ENCODE results near the gene MRPL53.
"Not testable (repeated sequence)": the region's sequence is repeated elsewhere in the genome, so short reads cannot be mapped to it uniquely, and the experiment has no call there.

The MRPL53 gene

GRCh38 chr2:74481431-74481830 lies 9.0 kb upstream of the MRPL53 start:
- no peak for DNase-seq

- DNase-seq: peak; percentile 12
Measured at GRCh38 chr2:74474899-74475298, 2.4 kb upstream of the MRPL53 start.

- DNase-seq: no peak
Measured at GRCh38 chr2:74474481-74474880, 2.0 kb upstream of the MRPL53 start.

- no peak for DNase-seq
Measured at GRCh38 chr2:74472945-74473258, 422 bp upstream of the MRPL53 start.

GRCh38 chr2:74471332-74472065 lies 981 bp downstream of the MRPL53 start:
- no peak for DNase-seq

- DNase-seq: not testable (repeated sequence)
Measured at GRCh38 chr2:74470742-74471141, 1.7 kb downstream of the MRPL53 start.

- DNase-seq: no peak
Measured at GRCh38 chr2:74464406-74464805, 8.1 kb downstream of the MRPL53 start.

GRCh38 chr2:74462786-74463105 lies 9.7 kb downstream of the MRPL53 start:
- no peak for DNase-seq

GRCh38 chr2:74462054-74462785 lies 10.3 kb downstream of the MRPL53 start:
- no peak for DNase-seq

GRCh38 chr2:74461187-74462053 lies 11.1 kb downstream of the MRPL53 start:
- no peak for DNase-seq

- DNase-seq: not testable (repeated sequence)
Measured at GRCh38 chr2:74460187-74460586, 12.3 kb downstream of the MRPL53 start.

GRCh38 chr2:74459503-74460118 lies 12.9 kb downstream of the MRPL53 start:
- DNase-seq: not testable (repeated sequence)

- DNase-seq: peak; percentile 28
Measured at GRCh38 chr2:74458938-74459363, 13.5 kb downstream of the MRPL53 start.

- peak; percentile 99 for DNase-seq
Measured at GRCh38 chr2:74458132-74458937, 14.1 kb downstream of the MRPL53 start, which contains the start of gene WBP1. WBP1 (plus strand) TSS chr2:74458438; CDS start chr2:74458603, 165 bp downstream.

- peak; percentile 76 for DNase-seq
Measured at GRCh38 chr2:74457549-74458131, 14.8 kb downstream of the MRPL53 start.

GRCh38 chr2:74457129-74457548 lies 15.3 kb downstream of the MRPL53 start:
- no peak for DNase-seq

GRCh38 chr2:74454654-74455511 lies 17.6 kb downstream of the MRPL53 start, which contains the start of gene INO80B:
INO80B (plus strand) TSS chr2:74455087; CDS start chr2:74455117, 30 bp downstream.
- DNase-seq: peak; percentile 94

GRCh38 chr2:74450570-74451190 lies 21.8 kb downstream of the MRPL53 start:
- DNase-seq: no peak

- no peak for DNase-seq
Measured at GRCh38 chr2:74448771-74449170, 23.7 kb downstream of the MRPL53 start.
